D721Med (cell line): ENCODE measurements around the gene CPOX.
A peak's percentile ranks its signal among the peaks of the same experiment; 100 is the strongest.

Experiments used
- DNase-seq: peaks from one replicate; pipeline ENCODE4 v3.0.0; 2011; ENCODE audit warnings: low spot score; ENCODE audit not compliant: insufficient read length
- FAIRE-seq: peaks from 2 replicates; lab custom pipeline; 2011; peaks lifted over from hg19 to GRCh38; lab: Jason Lieb, UNC
- TF ChIP-seq, protein P1 (sequence below): IDR thresholded peaks from 2 replicates; pipeline ENCODE4 v1.5.1; 2012; ENCODE audit warnings: mild to moderate bottlenecking, control low read depth; ENCODE audit not compliant: insufficient read depth; ENCODE audit errors: missing control alignments

CPOX gene

DNA sequence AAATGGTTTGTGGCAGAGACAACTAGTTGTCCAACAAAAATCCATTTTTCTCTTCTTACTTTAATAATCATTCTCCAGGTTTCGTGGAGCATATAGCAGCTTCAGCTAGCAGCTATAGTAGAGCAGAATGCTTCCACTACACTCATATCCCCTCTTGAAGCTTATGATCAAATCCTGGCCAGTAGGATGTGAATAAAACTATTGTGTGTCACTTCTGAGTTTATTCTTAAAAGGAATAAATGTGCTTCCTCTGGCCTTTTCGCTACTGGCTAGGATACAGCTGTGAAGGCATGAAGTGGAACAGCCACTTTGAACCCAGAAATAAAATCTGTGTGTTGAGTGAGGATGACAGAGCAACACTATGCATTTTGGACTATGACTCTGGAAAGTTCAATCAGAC, 7.8 kb upstream of the CPOX start:
- FAIRE-seq (no peak), DNase-seq (no peak)
- TF ChIP-seq, protein P1, sequence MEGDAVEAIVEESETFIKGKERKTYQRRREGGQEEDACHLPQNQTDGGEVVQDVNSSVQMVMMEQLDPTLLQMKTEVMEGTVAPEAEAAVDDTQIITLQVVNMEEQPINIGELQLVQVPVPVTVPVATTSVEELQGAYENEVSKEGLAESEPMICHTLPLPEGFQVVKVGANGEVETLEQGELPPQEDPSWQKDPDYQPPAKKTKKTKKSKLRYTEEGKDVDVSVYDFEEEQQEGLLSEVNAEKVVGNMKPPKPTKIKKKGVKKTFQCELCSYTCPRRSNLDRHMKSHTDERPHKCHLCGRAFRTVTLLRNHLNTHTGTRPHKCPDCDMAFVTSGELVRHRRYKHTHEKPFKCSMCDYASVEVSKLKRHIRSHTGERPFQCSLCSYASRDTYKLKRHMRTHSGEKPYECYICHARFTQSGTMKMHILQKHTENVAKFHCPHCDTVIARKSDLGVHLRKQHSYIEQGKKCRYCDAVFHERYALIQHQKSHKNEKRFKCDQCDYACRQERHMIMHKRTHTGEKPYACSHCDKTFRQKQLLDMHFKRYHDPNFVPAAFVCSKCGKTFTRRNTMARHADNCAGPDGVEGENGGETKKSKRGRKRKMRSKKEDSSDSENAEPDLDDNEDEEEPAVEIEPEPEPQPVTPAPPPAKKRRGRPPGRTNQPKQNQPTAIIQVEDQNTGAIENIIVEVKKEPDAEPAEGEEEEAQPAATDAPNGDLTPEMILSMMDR = no peak

- TF ChIP-seq, protein P1 = no peak
- no peak for DNase-seq
- no peak for FAIRE-seq
Measured at GRCh38 chr3:98600412-98601095, 7.1 kb upstream of the CPOX start.

DNA sequence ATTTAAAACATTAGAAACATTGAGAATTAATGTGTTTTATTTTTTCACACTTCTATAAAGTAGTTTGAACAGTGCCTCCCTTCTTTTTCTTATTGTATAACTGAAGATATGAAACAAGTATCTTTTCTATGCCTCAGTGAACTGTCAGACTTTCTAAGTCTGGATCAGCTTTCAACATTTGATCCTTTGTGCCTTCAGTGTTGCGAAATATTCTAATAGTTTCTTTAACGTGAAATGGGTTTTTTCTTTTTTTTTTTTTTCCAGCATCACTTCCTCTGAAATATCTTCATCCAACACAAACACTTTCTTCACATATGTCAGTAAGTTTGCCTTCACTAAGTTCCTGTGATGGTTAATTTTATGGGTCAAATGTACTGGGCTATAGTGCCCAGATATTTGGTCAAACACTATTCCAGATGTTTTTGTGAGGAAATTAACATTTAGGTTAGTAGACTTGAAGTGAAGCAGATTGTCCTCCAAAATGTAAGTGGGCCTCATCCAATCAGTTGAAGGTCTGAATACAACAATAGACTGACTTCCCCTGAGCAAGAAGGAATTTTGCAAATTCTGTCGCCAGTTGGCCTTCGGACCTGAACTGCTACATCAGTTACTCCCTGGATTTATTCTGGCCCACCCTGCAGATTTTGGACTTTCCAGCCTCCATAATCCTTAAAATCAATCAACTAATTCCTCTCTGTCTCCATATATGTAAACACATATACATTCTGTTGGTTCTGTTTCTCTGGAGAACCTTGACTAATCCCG, 6.4 kb upstream of the CPOX start:
- FAIRE-seq = no peak

DNA sequence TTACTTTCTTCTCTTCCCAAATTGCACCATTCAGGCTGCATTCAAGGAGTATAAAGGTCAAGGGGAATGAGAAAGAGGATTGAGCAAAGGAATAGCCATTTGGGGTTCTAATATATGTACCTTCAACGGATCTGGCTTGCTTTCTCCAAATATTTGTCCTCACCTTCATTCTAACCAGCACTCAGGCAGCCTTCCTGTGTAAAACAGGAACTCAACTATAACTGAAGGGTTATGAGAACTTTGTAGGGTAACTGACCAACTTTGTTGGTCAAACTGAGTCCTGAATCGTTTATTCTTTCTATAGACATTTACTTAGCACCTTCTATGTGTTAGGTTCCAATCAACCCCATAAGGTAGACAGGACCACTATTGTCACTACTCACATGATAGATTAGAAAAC, 5.1 kb upstream of the CPOX start:
- TF ChIP-seq, protein P1 = no peak
- FAIRE-seq (no peak), DNase-seq (no peak)

More for the DNA sequence above, 6.4 kb upstream of the CPOX start:
- no peak for DNase-seq
- TF ChIP-seq, protein P1 = no peak

GRCh38 chr3:98596541-98597500, 3.4 kb upstream of the CPOX start:
- DNase-seq (no peak), FAIRE-seq (no peak)
- TF ChIP-seq, protein P1 = peak; percentile 36

GRCh38 chr3:98596087-98596486, 2.7 kb upstream of the CPOX start:
- TF ChIP-seq, protein P1 = no peak
- no peak for FAIRE-seq
- DNase-seq = no peak
